HG02678 (cell line): Measurements from ENCODE around the gene MAGEA9B.
"Not testable (repeated sequence)": the region's sequence is repeated elsewhere in the genome, so short reads cannot be mapped to it uniquely, and the experiment has no call there.

Experiments used
- ATAC-seq: cut with Tn5 transposase; IDR thresholded peaks from one replicate; pipeline ENCODE4 v1.9.1; 2021; ENCODE audit warnings: mild to moderate bottlenecking, moderate library complexity; ENCODE audit not compliant: unreplicated experiment

MAGEA9B gene, protein sequence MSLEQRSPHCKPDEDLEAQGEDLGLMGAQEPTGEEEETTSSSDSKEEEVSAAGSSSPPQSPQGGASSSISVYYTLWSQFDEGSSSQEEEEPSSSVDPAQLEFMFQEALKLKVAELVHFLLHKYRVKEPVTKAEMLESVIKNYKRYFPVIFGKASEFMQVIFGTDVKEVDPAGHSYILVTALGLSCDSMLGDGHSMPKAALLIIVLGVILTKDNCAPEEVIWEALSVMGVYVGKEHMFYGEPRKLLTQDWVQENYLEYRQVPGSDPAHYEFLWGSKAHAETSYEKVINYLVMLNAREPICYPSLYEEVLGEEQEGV

DNA sequence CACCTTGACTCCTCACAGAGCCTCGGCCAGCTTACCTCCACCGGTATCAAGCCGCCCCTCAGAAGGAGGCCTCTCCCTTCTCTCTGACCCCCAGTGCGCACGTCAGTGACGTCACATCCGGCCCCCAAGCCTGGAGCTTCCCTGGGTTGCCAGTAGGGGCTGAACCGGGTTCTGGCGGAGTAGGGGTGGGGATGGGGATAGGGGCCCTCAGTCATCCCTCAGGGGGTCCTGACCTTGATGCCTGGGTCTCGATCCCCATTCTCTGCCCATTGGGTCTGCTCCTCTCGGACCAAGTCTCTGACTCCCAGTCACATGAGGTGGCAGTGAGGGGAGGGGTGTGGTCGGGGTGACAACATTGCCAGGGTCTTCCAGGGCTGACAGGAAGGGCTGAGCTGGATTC, at the start of gene MAGEA9B:
MAGEA9B (minus strand) TSS at position 101 of the 400 bp plus-strand sequence. CDS start 4,280 bp downstream, outside the sequence.
- ATAC-seq = not testable (repeated sequence)

DNA sequence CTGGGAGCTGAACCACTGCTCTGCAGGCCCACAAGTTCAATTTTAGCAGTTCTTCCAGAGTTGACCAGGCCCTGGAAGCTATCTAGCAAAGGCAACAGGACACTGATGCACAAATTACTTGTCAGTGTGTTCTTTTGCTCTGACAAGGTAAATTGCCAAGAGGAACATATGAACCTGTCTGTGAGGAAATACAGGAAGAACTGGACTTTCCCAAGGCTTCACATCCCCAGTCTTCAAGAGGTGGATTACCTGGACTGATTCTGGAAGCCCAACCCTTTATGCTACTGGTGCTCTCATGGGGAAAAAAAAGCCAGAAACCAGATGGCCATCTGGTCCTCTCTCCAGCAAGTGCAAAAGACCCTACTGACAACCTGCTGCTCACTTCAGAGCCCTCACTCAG, 46.3 kb upstream of the MAGEA9B start:
- ATAC-seq = no peak

DNA sequence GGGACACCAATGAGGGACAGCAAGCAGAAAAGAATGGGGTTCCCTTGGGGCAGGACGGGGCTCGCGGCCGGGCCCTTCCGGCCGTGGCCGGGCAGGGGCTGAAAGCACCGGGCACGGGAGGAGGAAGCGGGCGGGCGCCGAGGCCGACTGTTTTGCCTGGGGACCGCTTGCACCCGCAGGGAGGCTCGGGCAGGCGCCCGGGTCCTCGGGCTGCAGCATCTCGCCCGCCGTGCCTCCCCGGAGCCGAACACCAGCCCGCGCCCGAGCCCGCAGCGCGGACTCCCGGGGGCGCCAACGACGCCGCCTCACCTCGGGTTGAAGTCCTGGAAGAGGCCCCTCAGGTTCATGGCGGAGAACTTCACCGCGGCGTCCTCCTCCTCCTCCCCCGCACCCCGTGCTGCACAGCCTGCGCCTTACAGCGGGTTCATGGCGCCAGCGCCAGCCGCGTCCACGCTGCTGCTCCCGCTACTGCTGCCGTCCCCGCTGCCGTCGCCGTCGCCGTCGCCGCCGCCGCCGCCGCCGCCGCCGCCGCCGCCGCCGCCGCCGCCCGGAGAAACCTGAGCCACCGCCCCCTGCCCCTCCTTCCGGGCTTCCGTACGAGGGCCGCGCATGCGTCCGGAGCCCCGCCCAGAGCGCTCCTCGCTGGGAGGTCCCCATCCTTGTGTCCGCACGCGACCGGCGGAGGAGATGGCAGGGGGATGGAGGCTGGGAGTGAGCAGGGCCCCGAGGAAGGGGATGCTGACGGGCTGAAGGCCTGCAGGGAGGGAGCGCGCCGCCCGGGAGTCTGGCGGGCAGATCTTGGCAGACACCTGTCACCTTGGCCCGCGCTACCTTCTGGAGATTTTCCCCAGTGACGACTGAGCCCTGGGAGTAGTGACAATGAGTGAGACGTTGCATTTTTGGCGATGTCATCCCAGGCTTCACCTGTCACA, 44.2 kb upstream of the MAGEA9B start, which contains the start of gene TMEM185A:
TMEM185A (minus strand) TSS at position 559 of the 932 bp plus-strand sequence; CDS start at position 347, 212 bp downstream.
- ATAC-seq = peak; percentile 89

DNA sequence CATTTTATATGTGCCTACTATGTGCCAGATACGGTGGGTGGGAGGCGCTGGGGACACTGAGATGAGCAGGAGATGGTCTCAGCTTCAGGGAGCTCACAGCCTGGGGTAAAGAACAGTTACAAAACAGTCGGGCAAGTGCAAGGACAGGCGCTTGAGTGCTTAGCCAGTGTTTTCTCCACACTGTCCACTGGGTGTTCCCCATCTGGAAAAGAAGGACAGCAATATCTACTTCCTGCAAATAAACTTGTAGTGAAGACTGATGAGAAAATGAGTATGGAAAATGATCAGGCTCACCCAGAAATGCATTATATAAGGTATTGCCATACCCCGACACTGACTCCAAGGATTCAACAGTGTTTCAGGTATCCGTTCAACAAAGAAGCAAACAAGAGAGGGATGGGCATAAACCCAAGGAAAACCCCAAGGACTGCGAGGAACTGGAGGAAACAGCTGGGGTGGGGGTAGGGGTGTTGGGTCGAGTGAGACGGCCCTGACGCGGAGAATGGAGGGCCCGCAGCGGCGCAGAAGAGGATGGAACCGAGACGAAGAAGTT, 43.5 kb upstream of the MAGEA9B start:
- no peak for ATAC-seq

DNA sequence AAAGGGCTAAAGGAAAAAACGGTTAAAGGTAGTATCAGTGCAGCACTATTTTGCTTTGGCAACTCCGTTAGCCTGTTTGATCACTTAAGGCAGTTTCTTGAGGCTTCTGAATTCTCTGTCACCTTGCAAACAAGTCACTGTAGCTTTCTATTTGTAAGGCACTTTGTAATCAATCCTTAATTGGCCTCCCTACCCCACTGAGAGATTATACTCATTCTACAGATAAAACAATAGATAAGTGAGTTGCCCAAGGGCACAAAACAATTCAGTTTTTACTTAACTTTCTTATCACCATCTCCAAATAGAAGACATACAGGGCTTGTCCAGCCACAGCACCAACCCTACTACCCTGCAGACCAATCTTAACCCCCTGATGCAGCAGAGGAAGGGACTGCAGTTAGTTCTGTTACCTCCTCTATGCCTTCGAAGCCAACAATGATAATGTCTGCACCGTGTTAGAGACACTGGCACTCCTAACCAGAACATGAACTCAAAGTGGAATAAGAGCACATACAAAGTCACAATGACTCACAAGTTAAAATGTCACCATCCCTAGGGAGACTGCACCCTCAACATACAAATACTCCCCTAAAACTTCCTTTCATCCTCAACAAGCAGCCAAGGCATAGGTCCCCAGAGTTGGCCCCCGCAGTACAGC, 42.6 kb upstream of the MAGEA9B start:
- no peak for ATAC-seq

DNA sequence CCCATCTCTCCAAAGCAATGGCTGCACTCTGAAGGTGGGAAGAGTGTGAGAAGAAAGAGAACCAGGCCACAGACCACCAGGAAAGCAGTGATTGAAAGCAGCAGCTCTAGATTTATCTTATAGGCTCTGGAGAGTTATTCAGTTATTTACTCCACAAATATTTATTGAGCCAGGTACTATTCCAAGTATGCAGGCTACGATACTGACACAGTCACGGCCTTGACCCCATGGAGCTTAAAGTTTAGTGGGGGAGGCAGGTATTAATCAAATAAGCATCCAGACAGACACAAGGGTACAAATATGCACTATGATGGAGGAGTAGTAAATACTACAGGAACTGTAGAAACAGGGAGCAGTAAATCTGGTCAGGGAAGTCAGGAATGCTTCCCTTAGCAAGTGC, 41.5 kb upstream of the MAGEA9B start:
- ATAC-seq = no peak

DNA sequence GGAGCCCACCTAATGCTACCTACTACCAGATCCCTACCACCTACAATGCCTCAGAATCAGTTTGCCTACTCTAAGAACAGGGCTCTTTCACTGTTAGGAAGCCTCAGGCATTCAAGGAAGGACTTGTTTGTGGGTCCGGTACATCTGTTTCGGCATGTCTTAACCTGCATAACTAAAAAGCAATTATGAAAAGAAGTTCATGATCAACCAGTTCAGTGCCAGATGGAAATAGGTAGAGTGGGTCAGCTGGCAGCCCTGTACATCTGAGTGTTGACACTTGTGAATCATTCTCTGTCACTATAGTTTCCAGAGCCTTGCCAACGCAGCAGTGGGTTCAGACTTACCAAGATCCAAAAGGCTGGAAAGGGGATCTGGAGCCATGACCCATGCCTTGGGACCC, 41.0 kb upstream of the MAGEA9B start:
- ATAC-seq = no peak

DNA sequence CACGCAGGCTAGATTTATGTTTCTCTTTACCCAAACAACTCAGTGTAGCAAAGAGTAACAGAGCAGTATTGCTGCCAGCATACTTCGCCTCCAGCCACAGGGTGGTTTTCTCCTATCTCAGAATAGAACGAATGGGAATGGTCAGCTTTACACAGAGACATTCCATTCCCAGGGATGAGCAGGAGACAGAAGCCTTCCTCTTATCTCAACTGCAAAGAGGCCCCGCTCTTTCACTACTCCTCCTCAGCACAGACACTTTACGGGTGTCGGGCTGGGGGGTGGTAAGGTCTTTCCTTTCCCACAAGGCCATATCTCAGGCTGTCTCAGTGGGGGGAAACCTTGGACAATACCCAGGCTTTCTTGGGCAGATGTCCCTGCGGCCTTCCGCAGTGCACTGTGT, 39.6 kb upstream of the MAGEA9B start:
- not testable (repeated sequence) for ATAC-seq

DNA sequence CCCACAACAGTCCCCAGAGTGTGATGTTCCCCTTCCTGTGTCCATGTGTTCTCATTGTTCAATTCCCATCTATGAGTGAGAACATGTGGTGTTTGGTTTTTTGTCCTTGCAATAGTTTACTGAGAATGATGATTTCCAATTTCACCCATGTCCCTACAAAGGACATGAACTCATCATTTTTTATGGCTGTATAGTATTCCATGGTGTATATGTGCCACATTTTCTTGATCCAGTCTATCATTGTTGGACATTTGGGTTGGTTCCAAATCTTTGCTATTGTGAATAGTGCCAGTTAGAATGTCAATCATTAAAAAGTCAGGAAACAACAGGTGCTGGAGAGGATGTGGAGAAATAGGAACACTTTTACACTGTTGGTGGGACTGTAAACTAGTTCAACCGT, 32.4 kb upstream of the MAGEA9B start:
- not testable (repeated sequence) for ATAC-seq

DNA sequence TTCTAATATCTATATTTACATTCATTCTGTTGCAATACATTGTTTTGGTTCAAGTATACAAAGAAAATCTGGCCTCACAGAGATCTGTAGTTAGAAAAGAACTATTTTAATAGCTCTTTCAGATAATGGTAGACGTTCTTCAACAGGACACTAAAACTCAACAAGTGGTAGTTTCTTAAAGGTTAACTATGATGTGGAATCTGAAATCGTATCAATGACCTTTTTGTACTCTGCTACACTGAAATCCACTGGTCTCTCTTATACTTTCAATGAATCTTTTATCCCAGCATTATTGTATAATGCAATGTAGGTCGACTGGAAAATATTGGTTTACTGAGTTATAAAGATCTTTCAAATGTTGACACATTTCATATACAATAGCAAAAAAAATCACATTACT, 31.6 kb upstream of the MAGEA9B start:
- ATAC-seq = no peak

DNA sequence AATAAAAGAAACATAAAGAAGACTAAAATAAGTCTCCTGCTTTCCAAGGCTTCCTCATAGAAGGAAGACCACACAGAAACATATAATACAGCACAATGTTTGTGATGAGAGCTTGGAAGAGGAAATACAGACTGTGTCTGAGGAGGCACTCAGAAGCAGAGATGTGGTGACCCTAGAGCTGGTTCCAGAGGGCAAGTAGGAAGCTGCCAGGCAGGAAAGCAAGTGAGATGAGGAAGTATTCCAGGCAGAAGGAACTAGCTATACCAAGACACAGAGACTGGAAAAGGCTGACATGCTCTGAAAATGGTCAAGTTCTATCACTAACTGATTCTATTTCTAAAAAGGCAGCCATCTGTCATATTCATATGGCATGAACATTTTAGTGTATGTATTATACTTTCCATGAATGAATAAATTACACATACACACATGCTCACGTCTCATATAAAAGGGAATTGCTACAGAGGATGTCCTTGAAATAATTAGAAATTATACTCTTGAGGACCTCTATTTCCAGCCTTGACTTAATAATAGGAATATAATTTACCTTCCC, 24.4 kb upstream of the MAGEA9B start:
- no peak for ATAC-seq

DNA sequence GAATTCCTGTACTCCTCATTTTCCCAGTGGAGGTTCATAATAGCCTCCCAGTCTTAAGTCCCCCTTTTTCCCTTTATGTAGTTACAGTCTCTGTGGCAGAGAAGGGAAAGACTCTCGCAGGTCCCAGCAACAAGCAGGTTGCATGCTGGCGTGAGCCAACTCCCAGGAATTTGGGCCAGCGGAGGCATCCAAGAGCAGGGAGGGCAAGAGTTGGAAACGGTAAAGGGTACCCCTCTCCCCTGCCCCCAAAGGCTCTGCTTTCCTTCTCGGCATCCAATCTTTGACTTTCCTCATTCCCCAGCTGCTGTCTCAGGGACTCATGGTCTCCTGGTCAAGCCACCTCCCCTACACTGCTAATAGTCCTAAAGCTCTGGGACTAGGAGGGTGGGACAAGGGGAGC, 23.3 kb upstream of the MAGEA9B start:
- no peak for ATAC-seq

DNA sequence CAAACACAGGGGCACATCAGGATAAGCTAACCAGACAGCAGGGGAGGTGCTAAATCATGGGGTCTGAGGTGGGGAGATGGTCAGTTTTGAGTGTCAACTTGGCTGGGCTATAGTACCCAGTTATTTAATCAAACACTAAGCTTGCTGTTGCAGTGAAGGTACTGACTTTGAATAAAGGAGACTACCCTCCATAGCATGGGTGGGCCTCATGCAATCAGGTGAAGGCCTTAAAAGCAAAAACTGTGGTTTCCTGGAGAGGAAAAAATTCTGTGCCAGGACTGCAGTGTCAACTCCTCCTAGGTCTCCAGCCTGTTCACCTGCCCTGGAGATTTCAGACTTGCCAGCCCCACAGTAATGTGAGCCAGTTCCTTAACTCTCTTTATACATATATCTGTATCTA, 20.4 kb upstream of the MAGEA9B start:
- no peak for ATAC-seq

DNA sequence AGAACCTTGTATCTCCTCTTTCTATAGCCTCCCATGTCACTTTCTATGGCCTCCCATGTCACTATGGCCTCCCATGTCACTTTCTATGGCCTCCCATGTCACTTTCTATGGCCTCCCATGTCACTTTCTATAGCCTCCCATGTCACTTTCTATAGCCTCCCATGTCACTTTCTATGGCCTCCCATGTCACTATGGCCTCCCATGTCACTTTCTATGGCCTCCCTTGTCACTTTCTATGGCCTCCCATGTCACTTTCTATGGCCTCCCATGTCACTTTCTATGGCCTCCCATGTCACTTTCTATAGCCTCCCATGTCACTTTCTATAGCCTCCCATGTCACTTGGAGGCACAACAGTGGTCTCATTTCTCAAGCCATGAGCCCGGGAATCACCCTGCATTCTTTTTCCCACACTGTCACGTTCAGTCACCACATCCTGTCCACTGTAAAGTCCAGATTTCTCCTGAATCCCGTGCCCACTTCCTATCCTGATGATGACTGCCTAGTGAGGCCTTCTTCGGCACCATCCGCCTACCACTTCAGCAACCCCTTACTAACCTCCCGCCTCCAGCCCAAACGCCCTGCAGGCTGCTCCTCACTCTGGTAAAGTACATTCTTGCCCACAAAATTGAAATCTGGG, 18.1 kb upstream of the MAGEA9B start:
- not testable (repeated sequence) for ATAC-seq

DNA sequence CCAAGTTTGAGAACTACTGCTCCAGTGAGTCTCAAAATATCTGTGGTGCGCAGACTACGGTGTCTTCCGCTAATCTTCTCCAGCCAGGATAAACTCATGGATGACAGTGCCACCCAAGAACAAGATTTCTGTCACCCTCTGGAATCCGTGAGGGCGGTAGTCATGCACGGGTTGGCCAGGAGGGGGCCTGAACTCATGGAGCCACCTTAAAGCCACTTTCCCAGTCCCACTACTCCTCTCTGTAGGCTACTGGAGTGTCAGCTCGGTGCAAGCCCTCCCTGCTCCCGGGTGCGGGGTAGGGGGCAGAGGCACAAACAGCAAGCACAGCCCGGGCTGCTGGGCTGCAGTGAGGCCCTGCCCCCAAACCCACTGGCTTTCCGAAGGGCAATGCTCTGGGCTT, 11.3 kb upstream of the MAGEA9B start:
- not testable (repeated sequence) for ATAC-seq

DNA sequence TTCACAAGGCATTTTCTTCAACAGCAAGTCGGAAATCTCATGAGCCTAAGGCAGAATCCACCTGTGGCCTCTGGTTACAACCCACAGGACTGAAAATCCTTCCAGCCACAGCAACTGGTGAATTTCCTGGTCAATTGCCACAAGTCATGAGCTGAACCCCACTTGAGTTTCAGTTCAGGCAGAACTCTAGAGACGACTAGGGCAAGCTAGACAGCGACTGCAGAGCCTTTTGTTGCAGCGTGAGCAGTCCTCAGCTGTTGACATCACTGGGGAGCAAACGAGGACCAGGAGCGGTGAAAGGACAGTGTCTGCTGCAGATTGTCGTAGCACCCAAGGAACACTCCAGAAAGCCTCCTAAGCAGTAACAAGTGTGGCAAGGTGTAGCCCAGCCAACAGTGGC, 8.7 kb upstream of the MAGEA9B start:
- ATAC-seq = not testable (repeated sequence)

DNA sequence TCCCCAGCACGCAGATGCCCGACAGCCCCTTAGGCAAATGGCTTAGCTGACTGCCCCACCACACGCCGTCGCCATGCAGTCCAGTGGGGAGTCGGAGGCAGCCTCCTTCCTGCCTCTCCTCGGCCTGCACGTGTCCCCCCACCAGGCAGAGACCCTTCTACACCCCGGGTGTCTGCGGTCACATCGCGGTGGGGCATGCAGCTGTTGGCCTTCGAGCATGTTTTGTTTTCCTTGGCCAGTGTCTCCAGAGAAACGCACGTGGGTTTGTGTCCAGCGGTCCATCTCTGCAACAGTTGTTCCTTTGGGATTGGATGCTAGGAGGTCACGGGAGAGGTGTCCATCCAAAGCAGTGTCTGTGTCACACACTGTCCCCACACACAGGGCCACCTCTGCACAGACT, 8.0 kb upstream of the MAGEA9B start, which contains the start of gene HSFX2:
HSFX2 (minus strand) TSS at position 101 of the 400 bp plus-strand sequence. CDS start 614 bp downstream, outside the sequence.
- ATAC-seq = not testable (repeated sequence)

DNA sequence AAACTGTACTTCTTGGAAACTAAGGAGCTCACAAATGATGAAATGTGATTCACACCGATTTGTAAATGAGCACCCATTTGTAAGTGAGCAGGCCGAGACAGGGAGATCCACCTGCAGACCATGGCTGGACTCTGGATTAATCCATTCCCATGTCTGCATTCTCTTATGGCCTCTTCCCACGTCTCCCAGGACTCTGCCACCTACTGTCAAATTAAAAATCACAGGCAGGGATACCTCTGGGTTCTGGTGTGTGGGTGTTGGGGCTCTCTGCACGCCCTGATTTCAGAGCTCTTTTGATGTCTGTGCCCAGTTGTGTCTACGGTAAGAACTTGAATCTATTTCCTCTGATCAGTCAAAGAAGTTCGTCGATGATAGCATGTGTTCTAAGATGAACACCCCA, 3.7 kb upstream of the MAGEA9B start:
- not testable (repeated sequence) for ATAC-seq

DNA sequence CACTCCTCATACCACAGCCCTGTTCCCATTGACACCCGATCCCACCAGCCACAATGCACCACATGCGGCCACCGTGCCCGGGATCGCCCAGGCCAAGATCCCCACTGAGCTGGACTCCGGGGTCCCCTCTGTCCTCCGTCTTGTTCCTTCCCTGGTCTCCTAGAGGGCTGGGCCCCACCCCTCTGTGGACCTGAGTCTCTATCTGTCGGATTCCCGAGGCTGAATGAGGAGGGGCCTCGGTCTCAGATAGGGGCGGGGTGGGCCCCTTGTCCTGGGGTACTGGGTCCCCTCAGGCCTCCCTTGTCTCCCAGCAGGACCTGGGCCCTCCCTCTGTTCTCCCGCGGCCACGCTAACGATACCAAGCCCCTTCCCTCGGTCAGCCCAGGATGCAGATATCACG, 1.6 kb downstream of the MAGEA9B start:
- ATAC-seq = not testable (repeated sequence)

DNA sequence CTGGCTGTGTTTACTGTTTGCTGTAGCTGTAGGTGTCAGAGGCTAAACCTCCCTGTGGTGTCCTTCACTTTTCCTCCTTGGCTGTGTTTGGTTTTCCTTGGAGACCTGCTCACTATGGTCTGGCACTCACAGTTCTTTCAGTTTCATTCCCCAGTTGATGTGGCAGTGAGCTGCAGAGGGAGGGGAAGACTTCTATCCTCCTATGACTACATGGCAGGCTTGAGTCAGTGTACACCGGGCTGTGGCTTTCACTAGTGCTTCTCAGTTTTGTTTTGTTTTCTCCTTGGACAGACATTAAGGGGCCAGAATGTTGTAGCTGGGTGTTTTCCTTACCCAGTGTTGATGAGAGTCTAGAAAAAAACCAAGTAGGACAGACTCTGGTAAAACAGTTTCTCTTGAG, 13.8 kb downstream of the MAGEA9B start:
- ATAC-seq = peak; percentile 100
